Psoas muscle (tissue), 8 donors: Measurements from ENCODE around the gene FAM83F. TPM values are rescaled to one million over a fixed set of nuclear protein-coding genes. Genes with fewer than 3 reads are reported as not detected.

Source experiments
- ATAC-seq, 4 donors: fragments of 200-7000 bp; cut with Tn5 transposase; one replicate each; pipeline ENCODE4 v1.9.1; 2020; ENCODE audit warnings: moderate library complexity in 3 of 4, mild to moderate bottlenecking in 2 of 4
- DNase-seq, 2 donors: peaks; one replicate each; pipeline ENCODE4 v3.0.0-alpha.2; 2020
- H3K27ac ChIP-seq: fragments of 200-600 bp; one replicate; pipeline ENCODE4 v1.8.0; 2022
- H3K27me3 ChIP-seq, 3 donors: fragments of 200-600 bp in 1 of 3; one replicate each; pipeline versions ENCODE4 v1.6.1 to v1.8.0; 2013 to 2022; ENCODE audit warnings: low read length in 2 of 3, mild to moderate bottlenecking in 2 of 3, moderate library complexity in 1 of 3; ENCODE audit not compliant: insufficient read depth in 3 of 3
- H3K36me3 ChIP-seq, 2 donors: fragments of 200-600 bp in 1 of 2; one replicate each; pipeline versions ENCODE4 v1.6.1 to v1.8.0; 2013 to 2022; ENCODE audit warnings: low read depth in 1 of 2, mild to moderate bottlenecking in 1 of 2, moderate library complexity in 1 of 2; ENCODE audit not compliant: insufficient read depth in 1 of 2
- H3K4me1 ChIP-seq: fragments of 200-600 bp; one replicate; pipeline ENCODE4 v1.8.0; 2022
- H3K4me3 ChIP-seq: fragments of 200-600 bp; one replicate; pipeline ENCODE4 v1.8.0; 2022; ENCODE audit warnings: mild to moderate bottlenecking
- H3K9me3 ChIP-seq: fragments of 200-600 bp; one replicate; pipeline ENCODE4 v1.8.0; 2022
- CTCF ChIP-seq: fragments of 200-600 bp; IDR thresholded peaks from one replicate; pipeline ENCODE4 v1.8.0; 2022; ENCODE audit warnings: antibody characterized with exemption
- WGBS, 3 donors: extraction: QIAGEN DNeasy Blood & Tissue Kit; methylation state at CpG; one replicate each; pipeline versions ENCODE4 v1.1.6 to v1.1.7; 2013; 5-methylcytosine and 5-hydroxymethylcytosine counted together
- intact Hi-C, 2 donors: fragments of 100-400 bp; cut with DNase I; formaldehyde crosslinking; loops; one replicate each; pipeline versions ENCODE4 v1.11.0 to v1.14.2; 2022
- polyA plus RNA-seq, 3 donors: library from polyadenylated mRNA; stranded (reverse); fragments of 200-250 nt; gene quantifications; one replicate each; pipeline ENCODE4 v1.2.3, GENCODE V29; 2013
- total RNA-seq, 4 donors: library from RNA; stranded (reverse); fragmentation: NEBNext Ultra II Directional in 2 of 4; extraction: Animal tissue kit (Norgen Biotek cat#: 25700) in 2 of 4; gene quantifications; one replicate each; pipeline versions ENCODE4 v1.2.1 to v1.2.4, GENCODE V29; 2021 to 2023
- donor health status: healthy with polysubstance abuse.
- donor health status: DM: no; HTN: no; CAD: no; lungs with moderate emphysema.
- donor health status: Bipolar disorder and iron deficiency.
- donor health status: healthy.
- donor health status: DM: yes; HTN: yes; CAD: no.
- donor health status: DM: no; HTN: no; CAD: no.
- donor health status: DM: no; HTN: no; CAD: no.
- donor health status: DM: yes; HTN: yes; CAD: no.

Gene FAM83F
- total and polyA plus RNA-seq, 7 donors = under 0.01 to 0.10 (median 0.03) TPM; not detected in 1

GRCh38 chr22:40076702-40077645 lies 82.2 kb downstream of the FAM83F start:
- Histone ChIP-seq H3K4me3 (no peak overlapping the region), H3K27ac (no peak overlapping the region), H3K27me3 (no peaks in the 10 kb centered on the region), H3K36me3 (no peaks in the 10 kb centered on the region), H3K9me3 (no peaks in the 10 kb centered on the region), H3K4me1 (peaks cover 28% of the 10 kb centered on the region)
- ATAC-seq (no peak), DNase-seq (no peak)
- no peak for TF ChIP-seq CTCF
- WGBS, 3 donors = 76 to 87% (median 79%) methylated on average over 8 of the region's 8 CpGs
- intact Hi-C loops = no loop called here

DNA sequence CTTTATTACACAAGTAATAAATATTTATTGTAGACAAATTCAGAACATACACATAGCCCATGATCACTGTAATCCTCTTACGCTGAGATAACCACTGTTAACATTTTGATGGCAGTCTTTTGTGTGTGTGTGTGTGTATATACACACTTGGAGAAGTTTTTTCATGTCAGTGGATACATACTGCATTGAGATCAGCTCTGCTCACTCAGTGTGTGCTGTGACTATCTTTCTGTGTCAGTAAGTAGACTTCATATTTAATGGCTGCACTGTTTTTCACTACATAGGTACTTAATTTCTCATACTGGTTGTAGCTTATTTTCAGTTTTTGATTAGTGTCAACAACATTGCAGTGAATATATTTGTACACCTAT lies 82.9 kb downstream of the FAM83F start:
- no peak overlapping the region for H3K27ac ChIP-seq
- peaks cover 32% of the 10 kb centered on the region for H3K4me1 ChIP-seq
- H3K4me3 ChIP-seq = no peak overlapping the region
- 88 to 97% (median 95%) methylated on average over 1 of the region's 1 CpG for WGBS, 3 donors
- DNase-seq = no peak
- H3K9me3 ChIP-seq = no peaks in the 10 kb centered on the region
- no peak for TF ChIP-seq CTCF
- no peaks in the 10 kb centered on the region for H3K27me3 ChIP-seq
- intact Hi-C loops = no loop called here
- no peaks in the 10 kb centered on the region for H3K36me3 ChIP-seq
- no peak for ATAC-seq

DNA sequence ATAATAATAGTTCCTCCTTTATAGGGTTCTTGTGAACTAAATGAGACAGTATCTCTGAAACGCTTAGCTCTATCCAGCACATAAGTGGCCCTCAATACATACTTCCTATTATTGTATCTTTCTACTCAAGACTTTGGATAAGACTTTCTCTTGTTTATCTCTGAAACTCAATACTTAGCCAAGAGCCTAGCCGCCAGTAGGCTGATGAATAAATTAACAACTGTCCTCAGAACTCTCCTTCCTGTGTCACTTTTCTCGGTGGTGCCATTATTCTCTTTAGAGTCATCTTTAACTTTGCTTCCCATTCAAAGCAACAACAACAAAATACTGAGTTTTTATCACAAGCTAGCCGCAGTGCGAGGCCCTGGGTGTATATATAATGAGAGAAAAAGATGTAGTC lies 86.9 kb downstream of the FAM83F start:
- 57 to 65% (median 59%) methylated on average over 5 of the region's 5 CpGs for WGBS, 3 donors
- intact Hi-C loops = no loop called here
- no peak for DNase-seq

DNA sequence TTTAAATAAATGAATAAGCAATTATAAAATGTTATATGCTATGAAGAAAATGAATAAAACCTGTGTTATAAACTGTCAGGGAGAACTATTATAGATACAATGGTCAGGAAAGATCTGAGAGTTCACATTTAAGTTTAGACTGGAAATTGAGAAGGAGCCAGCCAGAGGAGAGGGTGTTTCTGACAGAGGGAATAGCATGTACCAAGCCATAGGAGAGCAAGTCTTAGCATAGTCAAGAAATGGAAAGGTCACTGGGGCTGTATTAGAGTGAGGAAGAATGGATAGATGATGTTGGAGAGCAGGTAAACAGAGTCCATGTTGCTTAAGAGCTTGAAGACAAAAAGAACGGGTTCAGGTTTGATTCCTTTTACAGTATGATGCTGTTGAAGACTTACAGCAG lies 87.4 kb downstream of the FAM83F start:
- peak in 2 of 4 donors; percentile 45 to 57 for ATAC-seq

More for the DNA sequence above, 86.9 kb downstream of the FAM83F start:
- Histone ChIP-seq H3K36me3 (no peaks in the 10 kb centered on the region), H3K27ac (no peak overlapping the region), H3K9me3 (no peaks in the 10 kb centered on the region), H3K27me3 (no peaks in the 10 kb centered on the region), H3K4me1 (peaks cover 42% of the 10 kb centered on the region), H3K4me3 (peak overlapping the region; percentile 4)
- no peak for TF ChIP-seq CTCF
- peak in 1 of 4 donors; percentile 12 for ATAC-seq

More for the DNA sequence above, 87.4 kb downstream of the FAM83F start:
- Histone ChIP-seq H3K4me1 (peaks cover 38% of the 10 kb centered on the region), H3K36me3 (no peaks in the 10 kb centered on the region), H3K9me3 (no peaks in the 10 kb centered on the region), H3K4me3 (no peak overlapping the region), H3K27me3 (no peaks in the 10 kb centered on the region), H3K27ac (no peak overlapping the region)
- intact Hi-C loops = no loop called here
- TF ChIP-seq CTCF = no peak
- no peak for DNase-seq
- 75 to 84% (median 82%) methylated on average over 1 of the region's 1 CpG for WGBS, 3 donors
